ENCODE results near the gene C20orf141. TPM values are rescaled to one million over a fixed set of nuclear protein-coding genes. Genes with fewer than 3 reads are reported as not detected.

Gene C20orf141
- total and polyA plus RNA-seq, 10 of the 15 experiments (the other 5 are each of a cell fraction or from before 2014, with no cell fraction given) = not detected

DNA sequence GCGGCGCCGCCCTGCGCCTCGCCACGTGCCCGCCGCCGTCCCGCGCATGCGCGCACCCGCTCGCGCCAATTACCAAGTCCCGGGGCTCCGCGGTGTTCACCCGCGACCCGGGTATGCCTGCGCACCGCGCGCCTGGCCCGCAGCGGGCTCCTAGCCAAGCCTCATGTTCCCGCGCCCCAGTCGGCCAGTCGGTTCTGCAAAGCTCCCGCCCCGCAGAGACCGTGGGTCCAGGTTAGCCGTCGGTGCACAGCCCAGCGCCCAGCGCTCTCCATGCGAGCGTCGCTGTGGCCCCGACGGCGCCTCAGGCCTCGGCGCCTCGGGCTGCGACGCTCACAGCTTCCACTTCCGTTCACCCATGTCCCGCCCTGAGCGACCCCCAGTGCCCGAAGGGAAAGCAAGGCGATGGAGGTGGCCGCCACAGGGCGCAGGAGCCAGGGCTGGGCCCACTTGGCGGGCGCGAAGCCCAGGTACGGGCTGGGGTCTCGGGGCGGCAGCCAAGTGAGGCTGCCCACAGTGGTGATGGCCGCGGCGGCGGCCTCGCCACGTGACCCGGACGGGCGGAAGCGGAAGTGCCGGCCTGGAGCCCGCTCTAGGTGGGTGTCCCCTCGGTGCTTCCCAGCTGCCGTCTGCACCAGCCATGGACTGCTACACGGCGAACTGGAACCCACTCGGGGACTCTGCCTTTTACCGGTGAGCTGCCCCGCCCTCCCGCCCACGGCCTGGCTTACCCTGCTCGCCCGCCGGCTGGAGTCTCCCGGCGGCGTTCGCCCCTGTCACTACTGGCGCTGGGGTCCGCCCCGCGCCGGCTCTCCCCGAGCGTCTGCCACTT lies 25.6 kb downstream of the C20orf141 start, which contains the start of the genes PCED1A and VPS16 (continued):
- TF ChIP-seq, protein P1, sequence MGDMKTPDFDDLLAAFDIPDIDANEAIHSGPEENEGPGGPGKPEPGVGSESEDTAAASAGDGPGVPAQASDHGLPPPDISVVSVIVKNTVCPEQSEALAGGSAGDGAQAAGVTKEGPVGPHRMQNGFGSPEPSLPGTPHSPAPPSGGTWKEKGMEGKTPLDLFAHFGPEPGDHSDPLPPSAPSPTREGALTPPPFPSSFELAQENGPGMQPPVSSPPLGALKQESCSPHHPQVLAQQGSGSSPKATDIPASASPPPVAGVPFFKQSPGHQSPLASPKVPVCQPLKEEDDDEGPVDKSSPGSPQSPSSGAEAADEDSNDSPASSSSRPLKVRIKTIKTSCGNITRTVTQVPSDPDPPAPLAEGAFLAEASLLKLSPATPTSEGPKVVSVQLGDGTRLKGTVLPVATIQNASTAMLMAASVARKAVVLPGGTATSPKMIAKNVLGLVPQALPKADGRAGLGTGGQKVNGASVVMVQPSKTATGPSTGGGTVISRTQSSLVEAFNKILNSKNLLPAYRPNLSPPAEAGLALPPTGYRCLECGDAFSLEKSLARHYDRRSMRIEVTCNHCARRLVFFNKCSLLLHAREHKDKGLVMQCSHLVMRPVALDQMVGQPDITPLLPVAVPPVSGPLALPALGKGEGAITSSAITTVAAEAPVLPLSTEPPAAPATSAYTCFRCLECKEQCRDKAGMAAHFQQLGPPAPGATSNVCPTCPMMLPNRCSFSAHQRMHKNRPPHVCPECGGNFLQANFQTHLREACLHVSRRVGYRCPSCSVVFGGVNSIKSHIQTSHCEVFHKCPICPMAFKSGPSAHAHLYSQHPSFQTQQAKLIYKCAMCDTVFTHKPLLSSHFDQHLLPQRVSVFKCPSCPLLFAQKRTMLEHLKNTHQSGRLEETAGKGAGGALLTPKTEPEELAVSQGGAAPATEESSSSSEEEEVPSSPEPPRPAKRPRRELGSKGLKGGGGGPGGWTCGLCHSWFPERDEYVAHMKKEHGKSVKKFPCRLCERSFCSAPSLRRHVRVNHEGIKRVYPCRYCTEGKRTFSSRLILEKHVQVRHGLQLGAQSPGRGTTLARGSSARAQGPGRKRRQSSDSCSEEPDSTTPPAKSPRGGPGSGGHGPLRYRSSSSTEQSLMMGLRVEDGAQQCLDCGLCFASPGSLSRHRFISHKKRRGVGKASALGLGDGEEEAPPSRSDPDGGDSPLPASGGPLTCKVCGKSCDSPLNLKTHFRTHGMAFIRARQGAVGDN (IDR thresholded peaks at IDR 0.05) = peak; percentile 73; the same call in 1 of the 2 replicates
- TF ChIP-seq ZNF207 (IDR thresholded peaks at IDR 0.05; ENCODE audit: borderline replicate concordance) = peak; percentile 82; the same call in 1 of the 2 replicates
- TF ChIP-seq ZNF384 (IDR thresholded peaks at IDR 0.05; ENCODE audit: borderline replicate concordance, low read depth, low read length) = no peak
- TF ChIP-seq, protein P2, sequence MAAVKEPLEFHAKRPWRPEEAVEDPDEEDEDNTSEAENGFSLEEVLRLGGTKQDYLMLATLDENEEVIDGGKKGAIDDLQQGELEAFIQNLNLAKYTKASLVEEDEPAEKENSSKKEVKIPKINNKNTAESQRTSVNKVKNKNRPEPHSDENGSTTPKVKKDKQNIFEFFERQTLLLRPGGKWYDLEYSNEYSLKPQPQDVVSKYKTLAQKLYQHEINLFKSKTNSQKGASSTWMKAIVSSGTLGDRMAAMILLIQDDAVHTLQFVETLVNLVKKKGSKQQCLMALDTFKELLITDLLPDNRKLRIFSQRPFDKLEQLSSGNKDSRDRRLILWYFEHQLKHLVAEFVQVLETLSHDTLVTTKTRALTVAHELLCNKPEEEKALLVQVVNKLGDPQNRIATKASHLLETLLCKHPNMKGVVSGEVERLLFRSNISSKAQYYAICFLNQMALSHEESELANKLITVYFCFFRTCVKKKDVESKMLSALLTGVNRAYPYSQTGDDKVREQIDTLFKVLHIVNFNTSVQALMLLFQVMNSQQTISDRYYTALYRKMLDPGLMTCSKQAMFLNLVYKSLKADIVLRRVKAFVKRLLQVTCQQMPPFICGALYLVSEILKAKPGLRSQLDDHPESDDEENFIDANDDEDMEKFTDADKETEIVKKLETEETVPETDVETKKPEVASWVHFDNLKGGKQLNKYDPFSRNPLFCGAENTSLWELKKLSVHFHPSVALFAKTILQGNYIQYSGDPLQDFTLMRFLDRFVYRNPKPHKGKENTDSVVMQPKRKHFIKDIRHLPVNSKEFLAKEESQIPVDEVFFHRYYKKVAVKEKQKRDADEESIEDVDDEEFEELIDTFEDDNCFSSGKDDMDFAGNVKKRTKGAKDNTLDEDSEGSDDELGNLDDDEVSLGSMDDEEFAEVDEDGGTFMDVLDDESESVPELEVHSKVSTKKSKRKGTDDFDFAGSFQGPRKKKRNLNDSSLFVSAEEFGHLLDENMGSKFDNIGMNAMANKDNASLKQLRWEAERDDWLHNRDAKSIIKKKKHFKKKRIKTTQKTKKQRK (IDR thresholded peaks at IDR 0.05; ENCODE audit: low read depth, low read length) = no peak
- peak; percentile 59 to 91; a peak in 3 of 4 replicates for TF ChIP-seq BHLHE40 (IDR thresholded peaks at IDR 0.05; ENCODE audit: borderline replicate concordance in 1 of 2, low read depth in 2 of 2, low read length in 1 of 2)
- peak; percentile 93 for TF ChIP-seq GATAD2B (conservative IDR thresholded peaks at IDR 0.05; ENCODE audit: low read depth)
- no peak for TF ChIP-seq ZNF274 (IDR thresholded peaks at IDR 0.05; ENCODE audit: insufficient read depth, insufficient read length)
- TF ChIP-seq, protein P3, sequence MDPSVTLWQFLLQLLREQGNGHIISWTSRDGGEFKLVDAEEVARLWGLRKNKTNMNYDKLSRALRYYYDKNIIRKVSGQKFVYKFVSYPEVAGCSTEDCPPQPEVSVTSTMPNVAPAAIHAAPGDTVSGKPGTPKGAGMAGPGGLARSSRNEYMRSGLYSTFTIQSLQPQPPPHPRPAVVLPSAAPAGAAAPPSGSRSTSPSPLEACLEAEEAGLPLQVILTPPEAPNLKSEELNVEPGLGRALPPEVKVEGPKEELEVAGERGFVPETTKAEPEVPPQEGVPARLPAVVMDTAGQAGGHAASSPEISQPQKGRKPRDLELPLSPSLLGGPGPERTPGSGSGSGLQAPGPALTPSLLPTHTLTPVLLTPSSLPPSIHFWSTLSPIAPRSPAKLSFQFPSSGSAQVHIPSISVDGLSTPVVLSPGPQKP (IDR thresholded peaks at IDR 0.05; ENCODE audit: low read depth, low read length) = peak; percentile 84
- TF ChIP-seq PML (IDR thresholded peaks at IDR 0.05; ENCODE audit: low read length) = no peak; the same call in 1 of the 2 replicates
- TF ChIP-seq, protein P4, sequence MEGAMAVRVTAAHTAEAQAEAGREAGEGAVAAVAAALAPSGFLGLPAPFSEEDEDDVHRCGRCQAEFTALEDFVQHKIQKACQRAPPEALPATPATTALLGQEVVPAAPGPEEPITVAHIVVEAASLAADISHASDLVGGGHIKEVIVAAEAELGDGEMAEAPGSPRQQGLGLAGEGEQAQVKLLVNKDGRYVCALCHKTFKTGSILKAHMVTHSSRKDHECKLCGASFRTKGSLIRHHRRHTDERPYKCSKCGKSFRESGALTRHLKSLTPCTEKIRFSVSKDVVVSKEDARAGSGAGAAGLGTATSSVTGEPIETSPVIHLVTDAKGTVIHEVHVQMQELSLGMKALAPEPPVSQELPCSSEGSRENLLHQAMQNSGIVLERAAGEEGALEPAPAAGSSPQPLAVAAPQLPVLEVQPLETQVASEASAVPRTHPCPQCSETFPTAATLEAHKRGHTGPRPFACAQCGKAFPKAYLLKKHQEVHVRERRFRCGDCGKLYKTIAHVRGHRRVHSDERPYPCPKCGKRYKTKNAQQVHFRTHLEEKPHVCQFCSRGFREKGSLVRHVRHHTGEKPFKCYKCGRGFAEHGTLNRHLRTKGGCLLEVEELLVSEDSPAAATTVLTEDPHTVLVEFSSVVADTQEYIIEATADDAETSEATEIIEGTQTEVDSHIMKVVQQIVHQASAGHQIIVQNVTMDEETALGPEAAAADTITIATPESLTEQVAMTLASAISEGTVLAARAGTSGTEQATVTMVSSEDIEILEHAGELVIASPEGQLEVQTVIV (IDR thresholded peaks at IDR 0.05; ENCODE audit: borderline replicate concordance, partially characterized antibody) = peak; percentile 76
- TF ChIP-seq RELA (IDR thresholded peaks at IDR 0.05; ENCODE audit: borderline replicate concordance, partially characterized antibody) = peak; percentile 35
- peak; percentile 80 for TF ChIP-seq TCF12 (IDR thresholded peaks at IDR 0.05; ENCODE audit: low read depth, low read length)
- peak; percentile 81 for TF ChIP-seq POLR2AphosphoS5 (IDR thresholded peaks at IDR 0.05; ENCODE audit: low read length)
- TF ChIP-seq RFX5 (IDR thresholded peaks at IDR 0.05; ENCODE audit: low read depth, low read length) = no peak
- TF ChIP-seq NBN (IDR thresholded peaks at IDR 0.05) = no peak
- TF ChIP-seq MEF2B (IDR thresholded peaks at IDR 0.05; ENCODE audit: partially characterized antibody, poor library complexity, severe bottlenecking) = peak; percentile 36
- TF ChIP-seq NFXL1 (IDR thresholded peaks at IDR 0.05; ENCODE audit: borderline replicate concordance) = no peak
- TF ChIP-seq RB1 (IDR thresholded peaks at IDR 0.05; ENCODE audit: borderline replicate concordance) = peak; percentile 53; the same call in 1 of the 2 replicates
